ENCODE measurements around the gene SDR42E2.

DNA sequence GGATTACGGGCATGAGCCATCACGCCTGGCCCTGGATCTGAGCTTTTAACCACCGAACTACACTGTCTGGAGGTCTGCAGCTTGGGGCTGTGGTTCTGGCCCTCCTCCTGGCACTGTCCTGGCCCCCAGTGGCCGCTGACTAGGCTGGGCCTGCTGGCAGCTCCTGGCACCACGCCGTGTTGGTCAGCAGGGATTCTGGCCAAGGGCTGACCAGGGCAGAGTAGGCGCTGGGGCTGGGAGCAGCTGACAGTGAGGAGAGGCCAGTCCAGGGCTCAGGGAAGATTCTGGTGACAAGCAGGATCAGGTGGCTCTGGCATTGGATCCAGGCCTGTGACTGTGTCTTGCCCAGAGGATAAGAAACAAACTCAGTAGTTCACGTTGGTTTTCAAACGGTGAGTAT is 58.4 kb downstream of the SDR42E2 start:
- no peak for TF ChIP-seq POLR2A (IDR thresholded peaks at IDR 0.05)
- no peak for TF ChIP-seq CTCF (IDR thresholded peaks at IDR 0.05)
